Activated naive CD4-positive, alpha-beta T cell treated with anti-CD3 and anti-CD28 coated beads for 36 hours (primary cell): ENCODE results near the gene FARP1. TPM values are rescaled to one million over a fixed set of nuclear protein-coding genes. Genes with fewer than 3 reads are reported as not detected.

Experiments used
- CTCF ChIA-PET: fragments of 350-600 bp; sonication (Branson Sonifier 250); formaldehyde crosslinking; loops from one replicate; lab custom pipeline; 2021; ENCODE audit warnings: antibody characterized with exemption; lab: Charles Lee
- DNase-seq: peaks from one replicate; pipeline ENCODE4 v3.0.0-alpha.2; 2020
- H3K27ac Mint-ChIP-seq: one replicate; pipeline ENCODE4 v1.8.0; 2021; ENCODE audit warnings: mild to moderate bottlenecking, mixed read lengths
- H3K27me3 Mint-ChIP-seq: one replicate; pipeline ENCODE4 v1.8.0; 2021; ENCODE audit warnings: low read depth, mixed read lengths
- H3K36me3 Mint-ChIP-seq: one replicate; pipeline ENCODE4 v1.8.0; 2021; ENCODE audit warnings: low read depth, mixed read lengths
- H3K4me1 Mint-ChIP-seq: one replicate; pipeline ENCODE4 v1.8.0; 2021; ENCODE audit warnings: low read depth, mixed read lengths
- H3K4me3 Mint-ChIP-seq: one replicate; pipeline ENCODE4 v1.8.0; 2021; ENCODE audit warnings: mild to moderate bottlenecking, moderate library complexity, mixed read lengths
- H3K9me3 Mint-ChIP-seq: one replicate; pipeline ENCODE4 v1.8.0; 2021; ENCODE audit warnings: mixed read lengths
- intact Hi-C: fragments of 100-400 bp; cut with micrococcal nuclease; formaldehyde crosslinking; loops from one replicate; pipeline ENCODE4 v1.15.1; 2023
- total RNA-seq, 2 experiments: library from RNA; stranded (reverse); gene quantifications; one replicate each; pipeline ENCODE4 v1.2.3, GENCODE V29; 2021

FARP1 gene
- total RNA-seq, 2 experiments from 2014 or later, result 0.27 to 0.38 TPM

- DNase-seq, result no peak
- Mint-ChIP-seq H3K4me3 (no peak overlapping the region), H3K27me3 (peaks cover 4% of the 10 kb centered on the region), H3K9me3 (no peaks in the 10 kb centered on the region), H3K4me1 (no peaks in the 10 kb centered on the region), H3K27ac (no peak overlapping the region), H3K36me3 (no peaks in the 10 kb centered on the region)
- intact Hi-C loops, result no loop called here
- CTCF ChIA-PET, result no interaction called here
These were observed 254.3 kb downstream of the FARP1 start for GRCh38 chr13:98397221-98397620.

DNA sequence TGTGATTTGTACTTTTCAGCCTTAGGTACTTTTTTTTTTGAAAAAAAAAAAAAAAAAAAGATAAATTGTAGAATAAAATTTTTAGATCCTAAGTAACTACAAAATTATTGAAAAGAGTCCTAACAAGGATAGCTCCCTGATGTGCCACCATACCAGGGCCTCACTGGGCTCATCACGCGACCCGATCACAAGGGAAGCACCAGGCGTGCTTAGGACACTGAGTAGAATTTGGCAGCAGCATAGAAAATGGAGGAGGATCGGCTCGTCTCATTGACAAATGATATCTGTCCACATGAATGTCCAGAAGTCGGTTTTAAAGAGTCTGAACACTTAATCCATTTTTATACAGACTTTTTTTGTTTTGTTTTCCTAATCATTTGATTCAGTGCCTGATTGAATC lies 255.0 kb downstream of the FARP1 start:
- Mint-ChIP-seq H3K27ac (no peak overlapping the region), H3K9me3 (no peaks in the 10 kb centered on the region), H3K4me3 (no peak overlapping the region), H3K4me1 (no peaks in the 10 kb centered on the region), H3K36me3 (no peaks in the 10 kb centered on the region), H3K27me3 (peaks cover 4% of the 10 kb centered on the region)
- intact Hi-C loops, result no loop called here
- no peak for DNase-seq
- CTCF ChIA-PET, result no interaction called here

- Mint-ChIP-seq H3K9me3 (no peaks in the 10 kb centered on the region), H3K4me3 (no peak overlapping the region), H3K4me1 (no peaks in the 10 kb centered on the region), H3K27ac (no peak overlapping the region), H3K36me3 (no peaks in the 10 kb centered on the region), H3K27me3 (peaks cover 4% of the 10 kb centered on the region)
- intact Hi-C loops, result no loop called here
- no peak for DNase-seq
- CTCF ChIA-PET, result no interaction called here
These were observed 255.7 kb downstream of the FARP1 start for GRCh38 chr13:98398581-98398980.

- Mint-ChIP-seq H3K27me3 (peaks cover 4% of the 10 kb centered on the region), H3K9me3 (no peaks in the 10 kb centered on the region), H3K4me3 (no peak overlapping the region), H3K27ac (no peak overlapping the region), H3K36me3 (no peaks in the 10 kb centered on the region), H3K4me1 (no peaks in the 10 kb centered on the region)
- no peak for DNase-seq
- intact Hi-C loops, result no loop called here
- CTCF ChIA-PET, result interaction anchor here (1.3 kb wide), 1 partner anchor 253 kb away, joined by 5 read pairs; no protein-coding TSS in a partner anchor
These were observed 256.9 kb downstream of the FARP1 start for GRCh38 chr13:98399756-98400155.

- CTCF ChIA-PET, result no interaction called here
These were observed 259.0 kb downstream of the FARP1 start for GRCh38 chr13:98401934-98402333.

GRCh38 chr13:98403076-98403475 lies 260.2 kb downstream of the FARP1 start:
- CTCF ChIA-PET, result no interaction called here
- DNase-seq, result no peak

More at GRCh38 chr13:98401934-98402333, 259.0 kb downstream of the FARP1 start:
- H3K4me1 Mint-ChIP-seq, result no peaks in the 10 kb centered on the region
- no peaks in the 10 kb centered on the region for H3K9me3 Mint-ChIP-seq
- H3K4me3 Mint-ChIP-seq, result no peak overlapping the region
- no peak overlapping the region for H3K27ac Mint-ChIP-seq
- H3K36me3 Mint-ChIP-seq, result no peaks in the 10 kb centered on the region
- no peak for DNase-seq
- intact Hi-C loops, result no loop called here
- peaks cover 2% of the 10 kb centered on the region for H3K27me3 Mint-ChIP-seq

DNA sequence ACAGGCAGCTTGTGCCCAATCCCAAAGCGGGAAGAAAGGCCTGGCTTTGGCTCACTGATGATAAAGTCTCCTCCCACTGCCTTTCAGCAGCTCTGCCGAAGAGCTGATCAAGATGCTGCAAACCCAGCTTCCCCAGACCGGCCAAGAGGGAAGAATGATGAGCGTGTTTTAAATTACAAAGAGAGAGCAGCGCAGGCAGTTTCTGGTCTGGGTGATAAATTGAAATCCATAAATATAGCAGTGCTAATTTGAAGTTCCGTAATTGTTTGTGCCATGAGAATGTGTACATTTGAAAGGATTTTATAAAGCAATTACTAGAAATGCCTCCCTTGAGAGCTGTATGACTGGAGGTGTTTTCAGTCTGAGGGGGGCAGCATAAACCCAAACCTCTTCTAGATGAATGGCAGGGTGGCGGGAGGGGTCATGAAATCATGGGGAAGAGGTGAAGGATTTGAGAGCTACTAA lies 262.2 kb downstream of the FARP1 start:
- CTCF ChIA-PET, result interaction anchor here (1.4 to 2.5 kb wide), 2 partner anchors 248 to 268 kb away, joined by 3 to 15 read pairs; no protein-coding TSS in a partner anchor
- Mint-ChIP-seq H3K9me3 (no peaks in the 10 kb centered on the region), H3K4me1 (no peaks in the 10 kb centered on the region), H3K27ac (no peak overlapping the region), H3K4me3 (no peak overlapping the region), H3K27me3 (no peaks in the 10 kb centered on the region), H3K36me3 (no peaks in the 10 kb centered on the region)
- DNase-seq, result peak; percentile 11
- intact Hi-C loops, result no loop called here

More at GRCh38 chr13:98403076-98403475, 260.2 kb downstream of the FARP1 start:
- Mint-ChIP-seq H3K36me3 (no peaks in the 10 kb centered on the region), H3K27me3 (no peaks in the 10 kb centered on the region), H3K9me3 (no peaks in the 10 kb centered on the region), H3K4me1 (no peaks in the 10 kb centered on the region), H3K4me3 (no peak overlapping the region), H3K27ac (no peak overlapping the region)
- intact Hi-C loops, result no loop called here

DNA sequence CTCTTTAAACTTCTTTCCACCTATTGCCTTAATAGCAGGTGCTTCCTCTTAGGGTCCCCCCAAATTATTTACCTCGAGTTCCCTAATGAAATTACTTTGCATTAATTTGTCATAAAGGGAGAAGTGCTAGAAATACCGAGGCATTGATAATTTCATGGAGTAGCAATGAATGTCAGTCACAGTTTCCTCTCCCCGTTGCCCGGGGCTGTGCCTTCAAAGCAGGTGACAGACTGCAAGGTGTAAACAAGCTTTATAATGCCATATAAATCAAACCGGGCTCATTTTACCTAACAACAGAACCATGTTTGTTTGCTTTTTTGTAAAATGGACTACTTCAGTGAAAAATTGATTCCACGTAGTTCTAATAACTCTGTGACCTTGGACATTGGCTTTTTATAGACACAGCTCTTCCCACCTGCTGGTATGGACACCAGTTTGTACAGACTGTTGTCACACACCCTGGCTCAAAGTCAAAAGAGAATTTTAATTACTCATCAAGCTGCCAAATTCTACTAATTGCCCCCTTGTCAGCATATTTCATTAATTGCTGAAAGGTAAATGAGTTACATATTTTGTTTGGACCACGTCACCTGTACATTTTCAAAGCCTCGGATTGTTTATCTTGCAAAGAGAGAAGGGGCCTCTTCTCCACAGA lies 262.9 kb downstream of the FARP1 start:
- Mint-ChIP-seq H3K27ac (no peak overlapping the region), H3K36me3 (no peaks in the 10 kb centered on the region), H3K9me3 (no peaks in the 10 kb centered on the region), H3K27me3 (no peaks in the 10 kb centered on the region), H3K4me3 (no peak overlapping the region), H3K4me1 (no peaks in the 10 kb centered on the region)
- intact Hi-C loops, result no loop called here
- CTCF ChIA-PET, result interaction anchor here (0.5 to 2.5 kb wide), 4 partner anchors 104 to 282 kb away, joined by 3 to 15 read pairs (median 3); no protein-coding TSS in a partner anchor
- DNase-seq, result no peak

- Mint-ChIP-seq H3K4me1 (peaks cover 6% of the 10 kb centered on the region), H3K36me3 (no peaks in the 10 kb centered on the region), H3K9me3 (no peaks in the 10 kb centered on the region), H3K27me3 (no peaks in the 10 kb centered on the region), H3K27ac (no peak overlapping the region), H3K4me3 (no peak overlapping the region)
- no peak for DNase-seq
- intact Hi-C loops, result no loop called here
- CTCF ChIA-PET, result interaction anchor here (0.5 to 2.5 kb wide), 4 partner anchors 103 to 282 kb away, joined by 3 to 15 read pairs (median 3); no protein-coding TSS in a partner anchor
These were observed 263.5 kb downstream of the FARP1 start for GRCh38 chr13:98406427-98406826.

DNA sequence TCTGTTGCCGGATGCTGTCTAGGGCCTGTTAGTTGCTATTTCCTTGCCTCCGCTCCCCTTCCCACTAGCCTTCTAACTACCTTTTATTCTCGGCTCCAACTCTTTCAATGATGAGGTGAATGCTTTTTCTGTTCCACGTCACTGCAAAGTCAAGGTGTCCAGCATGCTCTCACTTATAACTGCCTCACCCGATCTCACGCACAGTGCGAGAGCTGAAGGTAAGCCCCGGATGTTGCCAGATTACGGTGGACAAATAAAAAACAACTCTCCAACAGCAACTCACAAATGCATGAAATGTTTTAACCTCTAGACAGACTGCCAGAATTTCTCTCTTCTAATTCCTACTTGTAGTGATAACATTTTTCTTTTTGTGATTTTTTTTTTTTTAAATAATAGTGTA lies 264.1 kb downstream of the FARP1 start:
- no peaks in the 10 kb centered on the region for H3K36me3 Mint-ChIP-seq
- H3K27me3 Mint-ChIP-seq, result no peaks in the 10 kb centered on the region
- no peak overlapping the region for H3K4me3 Mint-ChIP-seq
- CTCF ChIA-PET, result interaction anchor here (2.5 kb wide), 1 partner anchor 247 kb away, joined by 15 read pairs; no protein-coding TSS in a partner anchor
- peaks cover 10% of the 10 kb centered on the region for H3K4me1 Mint-ChIP-seq
- DNase-seq, result no peak
- no peaks in the 10 kb centered on the region for H3K9me3 Mint-ChIP-seq
- H3K27ac Mint-ChIP-seq, result no peak overlapping the region
- intact Hi-C loops, result no loop called here

DNA sequence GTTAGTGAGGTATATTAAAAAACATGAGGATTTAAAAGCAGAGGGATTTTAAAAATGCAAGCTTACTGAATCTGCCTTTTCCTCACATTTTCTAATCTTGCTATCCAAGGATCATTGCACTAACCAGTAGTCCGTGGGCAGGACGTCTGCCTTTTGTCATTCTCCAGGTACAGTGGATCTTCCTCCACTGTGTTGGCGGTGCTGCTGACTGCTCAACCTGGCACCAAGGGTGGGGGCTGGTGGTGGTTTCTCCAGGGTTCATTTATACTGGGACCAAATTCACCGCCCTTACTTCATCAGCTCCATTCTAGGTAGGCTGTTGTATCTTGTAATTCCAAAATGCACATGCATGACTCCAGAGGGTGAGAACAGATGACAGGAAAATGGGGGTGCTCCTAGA lies 264.7 kb downstream of the FARP1 start:
- Mint-ChIP-seq H3K27ac (no peak overlapping the region), H3K4me1 (peaks cover 16% of the 10 kb centered on the region), H3K4me3 (no peak overlapping the region), H3K36me3 (no peaks in the 10 kb centered on the region), H3K9me3 (no peaks in the 10 kb centered on the region), H3K27me3 (no peaks in the 10 kb centered on the region)
- CTCF ChIA-PET, result interaction anchor here (0.8 kb wide), 2 partner anchors 22 to 38 kb away, joined by 3 to 4 read pairs; no protein-coding TSS in a partner anchor
- intact Hi-C loops, result no loop called here
- no peak for DNase-seq

- CTCF ChIA-PET, result interaction anchor here (0.7 kb wide), 1 partner anchor 245 kb away, joined by 4 read pairs; no protein-coding TSS in a partner anchor
These were observed 266.4 kb downstream of the FARP1 start for GRCh38 chr13:98409281-98409680.

DNA sequence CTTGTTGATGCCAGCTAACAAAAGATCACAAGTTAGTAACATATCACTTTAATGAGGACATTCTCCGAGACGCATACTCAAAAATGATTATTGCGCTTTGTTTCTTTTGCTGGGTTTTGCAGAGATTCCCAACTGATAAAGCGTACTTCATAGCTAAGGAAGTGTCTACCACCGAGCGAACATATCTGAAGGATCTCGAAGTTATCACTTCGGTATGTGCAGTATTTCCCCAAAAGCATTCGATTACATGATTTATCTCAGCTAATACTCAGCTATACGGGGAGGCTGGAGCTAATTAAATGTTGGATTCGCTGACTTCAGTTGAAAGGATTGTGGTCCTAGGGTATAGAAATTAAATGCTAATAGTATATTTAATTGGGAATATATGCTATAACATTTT lies 267.7 kb downstream of the FARP1 start:
- CTCF ChIA-PET, result interaction anchor here (1.0 to 1.5 kb wide), 2 partner anchors 35 to 242 kb away, joined by 3 to 7 read pairs; no protein-coding TSS in a partner anchor
- Mint-ChIP-seq H3K27me3 (no peaks in the 10 kb centered on the region), H3K4me1 (peaks cover 17% of the 10 kb centered on the region), H3K27ac (no peak overlapping the region), H3K36me3 (no peaks in the 10 kb centered on the region), H3K9me3 (no peaks in the 10 kb centered on the region), H3K4me3 (no peak overlapping the region)
- intact Hi-C loops, result no loop called here
- no peak for DNase-seq

More at GRCh38 chr13:98409281-98409680, 266.4 kb downstream of the FARP1 start:
- Mint-ChIP-seq H3K4me1 (peaks cover 17% of the 10 kb centered on the region), H3K27ac (no peak overlapping the region), H3K36me3 (no peaks in the 10 kb centered on the region), H3K27me3 (no peaks in the 10 kb centered on the region), H3K9me3 (no peaks in the 10 kb centered on the region), H3K4me3 (no peak overlapping the region)
- no peak for DNase-seq
- intact Hi-C loops, result no loop called here
